Left forelimb (tissue), 1 donor: Measurements from ENCODE around the gene MCTP2.
"Not testable (repeated sequence)": the region's sequence is repeated elsewhere in the genome, so short reads cannot be mapped to it uniquely, and the experiment has no call there.

ENCODE experiments used
- DNase-seq: peaks from one replicate; pipeline ENCODE4 v3.0.0-alpha.2; 2018; ENCODE audit warnings: low spot score

The MCTP2 gene

GRCh38 chr15:94455297-94455696, 223.9 kb downstream of the MCTP2 start:
- DNase-seq = no peak

GRCh38 chr15:94456226-94456625, 224.9 kb downstream of the MCTP2 start:
- DNase-seq = no peak

- no peak for DNase-seq
These were observed 226.3 kb downstream of the MCTP2 start for GRCh38 chr15:94457661-94458060.

- no peak for DNase-seq
These were observed 229.3 kb downstream of the MCTP2 start for GRCh38 chr15:94460624-94461023.

- no peak for DNase-seq
These were observed 235.7 kb downstream of the MCTP2 start for GRCh38 chr15:94467034-94467433.

- no peak for DNase-seq
These were observed 239.1 kb downstream of the MCTP2 start for GRCh38 chr15:94470492-94470891.

GRCh38 chr15:94476686-94477085, 245.3 kb downstream of the MCTP2 start:
- no peak for DNase-seq

- no peak for DNase-seq
These were observed 246.7 kb downstream of the MCTP2 start for GRCh38 chr15:94477913-94478553.

- DNase-seq = no peak
These were observed 247.4 kb downstream of the MCTP2 start for GRCh38 chr15:94478763-94479162.

- no peak for DNase-seq
These were observed 249.0 kb downstream of the MCTP2 start for GRCh38 chr15:94480289-94480834.

GRCh38 chr15:94485148-94485719, 253.9 kb downstream of the MCTP2 start:
- DNase-seq = no peak

GRCh38 chr15:94487635-94488034, 256.3 kb downstream of the MCTP2 start:
- no peak for DNase-seq

GRCh38 chr15:94493176-94493575, 261.8 kb downstream of the MCTP2 start:
- no peak for DNase-seq

- DNase-seq = not testable (repeated sequence)
These were observed 262.2 kb downstream of the MCTP2 start for GRCh38 chr15:94493586-94493985.

GRCh38 chr15:94494732-94495131, 263.4 kb downstream of the MCTP2 start:
- no peak for DNase-seq

- no peak for DNase-seq
These were observed 271.9 kb downstream of the MCTP2 start for GRCh38 chr15:94503293-94503692.

GRCh38 chr15:94509259-94509658, 277.9 kb downstream of the MCTP2 start:
- no peak for DNase-seq

- no peak for DNase-seq
These were observed 290.8 kb downstream of the MCTP2 start for GRCh38 chr15:94522125-94522524.

- no peak for DNase-seq
These were observed 292.5 kb downstream of the MCTP2 start for GRCh38 chr15:94523873-94524272.

GRCh38 chr15:94524565-94524964, 293.2 kb downstream of the MCTP2 start:
- DNase-seq = no peak

GRCh38 chr15:94526071-94526689, 294.8 kb downstream of the MCTP2 start:
- DNase-seq = no peak

GRCh38 chr15:94532226-94532625, 300.9 kb downstream of the MCTP2 start:
- no peak for DNase-seq
